GM12878 (cell line): Measurements from ENCODE around the gene SMIM44. TPM values are rescaled to one million over a fixed set of nuclear protein-coding genes. Genes with fewer than 3 reads are reported as not detected.

ENCODE experiments used
- ATAC-seq: fragments of 200-7000 bp; cut with Tn5 transposase; 3 replicates; pipeline ENCODE4 v1.9.1; 2020; ENCODE audit warnings: mild to moderate bottlenecking, moderate library complexity
- BruUV-seq: library from RNA; stranded (reverse); fragments of 400-500 nt; replicated peaks from 2 replicates; lab custom pipeline; 2021; lab: Mats Ljungman, UMichigan
- CTCF ChIA-PET: fragments of 300-600 bp; sonication (Branson Sonifier 250); formaldehyde crosslinking; extraction: SDS; loops from one replicate; lab custom pipeline; 2021; ENCODE audit warnings: inconsistent platforms; lab: Yijun Ruan, JAX
- POLR2A ChIA-PET: fragments of 350-600 bp; formaldehyde crosslinking; extraction: SDS; loops from one replicate; lab custom pipeline; 2021; ENCODE audit warnings: inconsistent platforms; lab: Charles Lee
- RAD21 ChIA-PET: fragments of 300-600 bp; sonication (Branson Sonifier 250); formaldehyde crosslinking; loops from one replicate; lab custom pipeline; 2023; ENCODE audit warnings: antibody characterized with exemption; ENCODE audit not compliant: unreplicated experiment; lab: Charles Lee
- SMC1A ChIA-PET: fragments of 300-600 bp; sonication (Branson Sonifier 250); formaldehyde crosslinking; loops from one replicate; lab custom pipeline; 2023; ENCODE audit not compliant: unreplicated experiment, uncharacterized antibody; lab: Charles Lee
- DNase-seq: peaks from one replicate; pipeline ENCODE4 v3.0.0-alpha.2; 2011; ENCODE audit warnings: low read depth, low spot score
- FAIRE-seq: peaks from 3 replicates; lab custom pipeline; 2011; peaks lifted over from hg19 to GRCh38; lab: Jason Lieb, UNC
- H2AFZ ChIP-seq: 2 replicates; pipeline ENCODE4 v1.6.0; 2011; ENCODE audit warnings: low read depth, low read length, control low read depth; ENCODE audit not compliant: control insufficient read depth
- H3K27ac ChIP-seq: 2 replicates; pipeline ENCODE4 v1.5.1; 2011; ENCODE audit warnings: control low read depth; ENCODE audit not compliant: control insufficient read depth, insufficient read depth
- H3K27me3 ChIP-seq, 2 experiments: replicated peaks in 1 of 2; 2 replicates each; pipeline versions ENCODE4 v1.6.0 to v1.6.1; 2011; ENCODE audit warnings: low read length in 1 of 2; ENCODE audit not compliant: control insufficient read depth in 2 of 2, insufficient read depth in 2 of 2
- H3K36me3 ChIP-seq, 2 experiments: 2 replicates each; pipeline ENCODE4 v1.5.1; 2011; ENCODE audit warnings: low read length in 1 of 2; ENCODE audit not compliant: control insufficient read depth in 2 of 2, insufficient read depth in 2 of 2
- H3K4me1 ChIP-seq: 2 replicates; pipeline ENCODE4 v1.6.1; 2011; ENCODE audit warnings: mild to moderate bottlenecking, low read length, moderate library complexity, mixed read lengths; ENCODE audit not compliant: control insufficient read depth, insufficient read depth
- H3K4me2 ChIP-seq: 2 replicates; pipeline ENCODE4 v1.6.0; 2011; ENCODE audit warnings: control low read depth; ENCODE audit not compliant: control insufficient read depth, insufficient read depth
- H3K4me3 ChIP-seq: fragments of 200-600 bp; sonication (generic); 2 replicates; pipeline ENCODE4 v1.5.1; 2016
- H3K79me2 ChIP-seq: 2 replicates; pipeline ENCODE4 v1.6.0; 2011; ENCODE audit warnings: low read length; ENCODE audit not compliant: control insufficient read depth, insufficient read depth
- H3K9ac ChIP-seq: 2 replicates; pipeline ENCODE4 v1.8.0; 2011; ENCODE audit warnings: low read length, control low read depth, mixed read lengths; ENCODE audit not compliant: control insufficient read depth, insufficient read depth
- H3K9me3 ChIP-seq: replicated peaks from 3 replicates; pipeline ENCODE4 v1.5.1; 2011; ENCODE audit warnings: mild to moderate bottlenecking, low read length; ENCODE audit not compliant: control insufficient read depth, insufficient read depth
- H4K20me1 ChIP-seq: 2 replicates; pipeline ENCODE4 v1.6.0; 2011; ENCODE audit not compliant: control insufficient read depth, insufficient read depth
- BCLAF1 ChIP-seq: fragments of 450-650 bp; IDR thresholded peaks from 2 replicates; pipeline ENCODE4 v1.6.1; 2017; ENCODE audit warnings: antibody characterized with exemption, mild to moderate bottlenecking, moderate library complexity
- NR2C2 ChIP-seq: IDR thresholded peaks from 2 replicates; pipeline ENCODE4 v1.6.1; 2011; ENCODE audit warnings: borderline replicate concordance, low read depth; ENCODE audit not compliant: control insufficient read depth, insufficient read length
- SREBF1 ChIP-seq: IDR thresholded peaks from 2 replicates; pipeline ENCODE4 v1.6.1; 2012; ENCODE audit warnings: mild to moderate bottlenecking, low read length
- TAF1 ChIP-seq: IDR thresholded peaks from 2 replicates; pipeline ENCODE4 v1.6.1; 2011; ENCODE audit warnings: mild to moderate bottlenecking, low read depth, low read length, borderline replicate concordance
- TCF3 ChIP-seq: IDR thresholded peaks from 2 replicates; pipeline ENCODE4 v1.6.1; 2012; ENCODE audit warnings: low read depth, mild to moderate bottlenecking, low read length, borderline replicate concordance; ENCODE audit not compliant: insufficient read depth
- WGBS: methylation state at CpG from one replicate; pipeline ENCODE4 v1.1.6; 2016; ENCODE audit warnings: low lambda C conversion rate; ENCODE audit not compliant: insufficient replicate concordance, insufficient coverage; ENCODE audit errors: missing lambda C conversion rate; 5-methylcytosine and 5-hydroxymethylcytosine counted together
- in situ Hi-C: fragments of 300-500 bp; cut with MboI; formaldehyde crosslinking; loops from 9 replicates; pipeline ENCODE4 v1.14.3; 2018; ENCODE audit warnings: mixed read lengths
- intact Hi-C: fragments of 100-400 bp; cut with micrococcal nuclease; formaldehyde crosslinking; loops from one replicate; pipeline ENCODE4 v1.14.2; 2022; ENCODE audit not compliant: unreplicated experiment
- polyA plus RNA-seq, 11 experiments: library from polyadenylated mRNA; depleted of rRNA in 4 of 11; unstranded in 6 of 11; stranded (reverse) in 5 of 11; fragments of >200 nt; fragmentation: Nextera tagmentation in 4 of 11; fragmentation: Illumina TruSeq in 1 of 11; extraction: Ambion mirVana in 4 of 11; extraction: Trizol in 1 of 11; gene quantifications; 1 replicate in 1 of 11; 2 replicates in 10 of 11; pipeline versions ENCODE4 v1.2.1 to v1.2.3, GENCODE V29; 2011 to 2016; ENCODE audit warnings: inconsistent platforms in 2 of 11, missing spikeins in 2 of 11, low read depth in 1 of 11
- total RNA-seq, 4 experiments: library from RNA; depleted of rRNA in 3 of 4; stranded (reverse); fragments of >200 nt in 3 of 4; fragmentation: Illumina TruSeq in 1 of 4; extraction: Trizol in 1 of 4; gene quantifications; 2 replicates each; pipeline versions ENCODE4 v1.2.1 to v1.2.3, GENCODE V29; 2013 to 2021

Gene SMIM44
- total and polyA plus RNA-seq, 10 of the 15 experiments (the other 5 are each of a cell fraction or from before 2014, with no cell fraction given): not detected

GRCh38 chr19:3464587-3465235, 18.5 kb downstream of the SMIM44 start (continued):
- TF ChIP-seq BCLAF1: no peak
- no peak for TF ChIP-seq TCF3

GRCh38 chr19:3463714-3464586, 19.3 kb downstream of the SMIM44 start:
- ATAC-seq (no peak), FAIRE-seq (no peak), DNase-seq (no peak)
- ChIA-PET RAD21 (no interaction called here), POLR2A (no interaction called here), SMC1A (no interaction called here), CTCF (no interaction called here)
- Histone ChIP-seq H3K27me3 (no peaks in the 10 kb centered on the region), H3K9me3 (no peaks in the 10 kb centered on the region), H3K4me2 (no peak overlapping the region), H3K4me1 (no peaks in the 10 kb centered on the region), H2AFZ (no peak overlapping the region), H3K4me3 (no peak overlapping the region), H4K20me1 (no peaks in the 10 kb centered on the region), H3K9ac (no peak overlapping the region), H3K79me2 (no peaks in the 10 kb centered on the region), H3K27ac (no peak overlapping the region), H3K36me3 (no peaks in the 10 kb centered on the region; a peak in 2 of 4 replicates)
- BruUV-seq: no TSS peak
- intact Hi-C loops (no loop called here), in situ Hi-C loops (no loop called here)
- 94% methylated on average over 30 of the region's 57 CpGs for WGBS
- no peak for TF ChIP-seq NR2C2
- TF ChIP-seq SREBF1: no peak
- TF ChIP-seq TAF1: no peak
